Stimulated activated CD4-positive, alpha-beta T cell treated with anti-CD3 and anti-CD28 coated beads, Interleukin-2, amount 100 ng/mL, for 24 hours (primary cell): Measurements from ENCODE around the gene HAPLN3.

Experiments used
- DNase-seq, 2 donors: peaks; one replicate each; pipeline ENCODE4 v3.0.0-alpha.2; 2020

Gene HAPLN3

DNA sequence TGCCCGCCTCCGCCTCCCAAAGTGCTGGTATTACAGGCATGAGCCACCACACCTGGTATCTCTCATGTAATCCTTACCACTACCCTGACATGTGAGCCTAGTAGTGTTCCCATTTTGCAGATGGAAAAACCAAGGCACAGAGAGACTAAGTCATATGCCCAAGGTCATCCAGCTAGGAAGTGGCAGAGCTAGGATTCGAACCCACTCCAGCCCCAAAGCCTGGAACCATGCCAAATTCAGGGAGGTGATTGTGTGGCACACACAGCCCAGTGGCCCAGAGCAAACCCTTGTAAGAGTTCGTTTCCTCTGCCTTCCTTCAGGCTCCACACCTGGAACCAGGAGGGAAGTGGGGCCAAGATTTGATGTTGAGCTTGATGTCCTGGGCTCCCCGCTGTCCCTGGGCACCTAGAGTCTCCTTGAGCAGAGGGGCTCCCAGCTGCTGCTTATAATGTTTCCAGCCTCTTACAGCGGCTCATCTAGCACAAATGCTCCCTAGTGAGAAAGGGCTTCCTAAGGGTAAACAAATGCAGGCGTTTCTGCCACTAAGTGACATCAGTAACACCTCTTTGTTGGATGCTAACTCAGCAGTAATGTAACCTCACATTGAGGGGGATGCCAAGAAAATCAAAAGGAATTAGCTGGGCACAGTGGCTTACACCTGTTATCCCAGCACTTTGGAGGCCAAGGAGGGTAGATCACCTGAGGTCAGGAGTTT lies 3.6 kb downstream of the HAPLN3 start:
- no peak for DNase-seq

DNA sequence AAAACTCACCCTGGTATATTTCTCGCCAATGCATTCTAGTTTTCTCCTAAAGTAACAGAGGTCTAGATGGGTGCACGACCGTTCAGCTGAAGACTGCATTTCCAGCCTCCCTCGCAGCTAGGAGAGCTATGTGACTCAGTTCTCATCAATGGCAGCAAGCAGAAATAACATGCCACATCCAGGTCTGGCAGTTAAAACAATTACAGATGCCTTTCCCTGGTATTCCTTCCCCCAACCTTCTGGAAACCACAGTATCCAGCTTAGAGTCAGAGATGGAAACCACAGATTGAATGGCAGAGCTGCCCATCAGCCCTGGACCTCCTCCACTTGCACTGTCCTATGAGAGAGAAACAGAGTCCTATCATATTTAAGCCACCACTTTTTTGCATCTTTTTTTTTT lies 4.8 kb downstream of the HAPLN3 start:
- DNase-seq = no peak

DNA sequence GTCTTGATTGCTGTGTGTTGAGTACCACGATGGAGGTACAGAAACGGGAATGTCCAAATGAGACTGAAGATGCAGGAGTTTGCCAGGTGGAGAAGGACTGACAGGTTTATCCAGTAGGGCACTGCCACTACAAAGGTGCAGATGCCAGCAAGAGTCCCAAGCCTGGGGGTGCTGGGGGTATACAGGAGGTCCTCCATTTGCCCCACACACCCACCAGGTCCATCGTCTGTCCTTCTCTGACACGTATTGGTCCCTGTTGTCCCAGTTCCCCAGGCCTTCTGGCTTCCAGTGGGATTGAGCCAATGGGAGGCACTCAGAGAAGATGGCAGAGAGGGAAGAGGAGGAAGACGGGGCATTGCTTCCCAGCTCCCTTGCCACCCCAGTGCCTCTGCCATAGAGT lies 6.6 kb downstream of the HAPLN3 start:
- DNase-seq = no peak

DNA sequence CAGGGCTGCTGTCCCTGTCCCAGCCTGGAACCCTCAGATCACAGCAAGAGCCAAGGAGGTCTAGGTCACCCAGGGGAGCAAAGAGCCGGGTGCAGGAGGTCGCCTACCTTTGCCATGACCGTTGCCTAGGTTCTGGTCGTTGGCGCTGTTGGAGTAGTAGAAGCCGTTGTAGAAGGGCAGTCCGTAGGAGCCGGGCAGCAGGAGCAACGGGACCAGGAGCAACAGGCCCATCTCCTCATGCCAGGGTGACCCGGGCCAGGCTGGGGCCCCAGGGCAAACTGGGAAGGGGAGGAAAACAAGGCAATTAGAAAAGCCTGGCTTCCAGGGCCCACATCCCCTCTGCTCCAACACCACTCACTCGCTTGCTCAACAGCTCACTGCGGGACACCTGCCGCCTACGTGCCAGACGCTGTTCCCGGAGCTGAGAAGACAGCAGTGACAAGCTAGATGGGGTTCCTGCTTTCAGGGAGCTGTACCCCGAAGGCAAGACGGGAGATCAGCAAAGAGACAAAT lies 8.2 kb downstream of the HAPLN3 start:
- no peak for DNase-seq

DNA sequence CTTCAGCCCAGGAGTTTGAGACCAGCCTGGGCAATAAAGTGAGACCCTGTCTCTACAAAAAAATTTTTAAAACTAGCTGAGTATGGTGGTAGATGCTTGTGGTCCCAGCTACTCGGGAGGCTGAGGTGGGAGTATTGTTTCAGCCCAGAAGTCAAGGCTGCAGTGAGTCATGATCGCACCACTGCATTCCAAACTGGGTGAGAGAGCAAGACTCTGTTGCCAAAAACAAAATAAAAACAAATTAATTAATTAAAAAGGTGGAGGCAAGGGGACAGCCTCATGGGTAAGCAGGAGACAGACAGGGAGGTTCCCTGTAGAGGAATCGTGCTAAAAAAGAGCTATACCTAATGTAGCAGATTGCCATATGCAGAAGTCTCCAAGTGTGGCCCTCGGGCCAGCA lies 12.6 kb downstream of the HAPLN3 start:
- no peak for DNase-seq

DNA sequence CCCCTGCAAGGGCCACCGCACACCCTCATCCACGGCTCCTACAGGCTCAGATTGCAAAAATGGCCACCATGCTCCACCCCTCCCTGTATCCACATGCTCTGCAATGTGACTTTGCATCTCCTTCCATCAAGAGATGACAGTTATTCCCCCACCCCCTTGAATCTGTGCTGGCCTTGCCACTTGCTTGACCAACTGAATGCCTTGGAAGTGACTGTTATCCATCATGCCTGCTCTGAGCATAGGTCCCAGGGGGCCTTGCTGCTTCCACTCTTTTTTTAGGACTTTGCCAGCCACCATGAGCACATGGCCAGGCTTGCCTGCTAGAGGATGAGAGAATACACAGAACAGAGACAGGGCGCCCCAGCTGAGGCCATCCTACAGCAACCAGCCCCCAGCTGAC lies 13.6 kb downstream of the HAPLN3 start:
- no peak for DNase-seq

DNA sequence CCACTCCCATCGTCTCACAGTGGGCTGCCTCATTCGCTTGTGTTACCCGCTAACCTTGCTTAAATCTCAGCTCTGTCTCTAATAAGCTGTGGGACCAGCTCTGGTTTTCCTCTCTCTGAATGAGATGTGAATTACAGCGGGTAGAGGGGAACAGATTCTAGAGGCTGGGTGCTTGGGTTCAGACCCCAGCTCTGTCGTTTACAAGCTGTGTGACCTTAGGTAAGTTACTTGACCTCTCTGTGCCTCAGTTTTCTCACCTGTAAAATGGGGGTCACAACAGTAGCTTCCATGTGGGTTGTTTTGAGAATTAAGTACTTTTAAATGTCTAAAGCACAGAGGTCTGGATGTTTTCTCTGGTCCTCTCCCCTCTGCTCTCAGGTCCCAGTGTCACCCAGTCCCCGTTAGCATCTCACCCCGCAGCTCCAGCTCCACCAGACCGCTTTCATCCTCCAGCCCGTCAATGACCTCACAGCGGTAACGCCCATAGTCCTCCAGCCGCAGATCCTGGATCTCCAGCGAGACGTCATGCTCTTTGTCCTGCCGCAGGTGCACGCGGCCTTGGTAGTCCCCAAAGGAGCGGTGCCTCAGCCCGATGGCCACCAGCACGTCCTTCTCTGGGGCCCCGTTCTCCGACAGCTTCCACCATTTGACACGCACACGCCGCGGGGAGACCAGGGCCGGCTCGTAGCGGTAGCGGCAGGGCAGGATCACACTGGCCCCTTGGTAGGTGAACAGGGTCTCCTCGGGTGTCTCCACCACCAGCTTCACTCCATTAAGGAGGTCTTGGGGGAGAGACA lies 14.2 kb downstream of the HAPLN3 start:
- no peak for DNase-seq

DNA sequence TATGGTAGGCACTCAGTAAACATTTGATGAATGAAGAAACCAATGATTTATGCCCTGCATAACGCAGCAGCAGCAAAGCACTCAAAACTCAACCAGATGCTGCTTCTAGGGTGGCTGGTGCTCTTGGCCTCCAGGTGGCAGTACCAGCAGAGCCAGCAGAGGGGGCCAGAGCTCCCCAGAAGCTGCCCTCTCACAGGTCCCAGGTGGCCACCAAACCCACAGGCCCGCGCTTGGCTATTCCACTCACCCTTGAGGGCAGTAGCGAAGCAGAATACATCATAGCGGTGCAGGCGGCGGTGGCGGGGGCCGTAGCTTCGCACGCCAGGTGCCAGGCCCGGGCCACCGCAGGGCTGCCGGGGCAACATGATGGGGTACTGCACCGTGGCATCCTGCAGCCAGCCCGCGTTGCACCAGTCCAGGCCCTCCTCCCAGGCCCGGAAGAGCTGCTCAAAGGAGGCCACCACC lies 16.6 kb downstream of the HAPLN3 start:
- DNase-seq = peak; percentile 40 to 56

DNA sequence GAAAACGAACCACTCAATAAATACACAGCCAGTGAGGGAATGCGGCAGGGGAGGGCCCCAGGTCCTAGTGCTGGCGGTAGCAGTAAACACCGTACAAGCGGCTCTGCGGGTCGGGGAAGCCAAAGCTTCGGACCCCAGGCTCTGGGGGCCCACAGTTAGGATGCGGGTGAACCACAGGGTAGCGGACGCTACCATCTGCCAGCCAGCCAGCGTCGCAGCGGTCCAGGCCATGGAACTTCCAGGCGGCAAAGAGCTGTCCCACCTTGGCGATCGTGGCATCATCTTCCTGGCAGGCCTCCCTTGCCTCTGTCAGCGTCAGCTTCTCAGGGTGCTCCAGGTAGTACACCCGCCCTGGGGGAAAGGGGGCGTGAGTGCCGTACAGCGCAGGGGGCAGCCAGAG lies 17.4 kb downstream of the HAPLN3 start:
- DNase-seq = no peak

DNA sequence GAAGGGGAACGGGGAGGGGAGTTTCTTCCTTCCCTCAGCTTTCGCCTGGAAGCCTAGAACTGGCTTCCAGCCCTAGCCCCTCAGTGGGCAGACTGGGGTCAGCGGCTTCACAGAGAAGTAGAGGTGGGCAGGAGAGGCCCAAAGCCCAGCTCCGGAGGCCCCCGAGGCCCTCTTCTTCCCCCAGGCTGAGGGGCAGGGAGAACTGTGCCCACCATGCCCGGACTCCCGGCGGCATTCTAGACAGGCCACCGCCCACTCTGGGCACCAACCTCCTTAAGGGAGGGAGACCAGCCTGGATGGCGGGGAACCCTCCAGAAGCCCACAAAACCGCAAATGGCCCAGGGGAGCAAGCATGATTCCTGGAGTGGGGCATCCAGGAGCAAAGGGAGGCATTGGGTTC lies 17.9 kb downstream of the HAPLN3 start:
- no peak for DNase-seq

DNA sequence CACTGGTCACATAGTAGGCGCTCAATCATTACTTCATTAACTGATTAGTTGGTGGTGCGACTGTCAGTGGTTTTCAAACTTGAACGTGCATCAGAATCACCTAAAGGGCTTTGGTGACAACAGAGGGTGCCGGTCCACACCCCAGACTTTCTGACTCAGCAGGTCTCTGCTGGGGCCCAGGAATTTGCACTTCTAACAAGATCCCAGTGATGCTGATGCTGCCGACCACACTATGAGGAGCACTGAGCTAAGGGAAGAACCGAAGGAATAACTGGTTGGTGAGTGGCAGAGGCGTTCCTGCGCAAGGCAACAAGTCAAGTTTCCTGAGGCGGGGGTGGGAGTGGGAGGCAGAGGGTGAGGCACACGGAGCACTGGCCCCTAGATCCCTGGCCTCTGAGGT lies 18.8 kb downstream of the HAPLN3 start:
- no peak for DNase-seq

DNA sequence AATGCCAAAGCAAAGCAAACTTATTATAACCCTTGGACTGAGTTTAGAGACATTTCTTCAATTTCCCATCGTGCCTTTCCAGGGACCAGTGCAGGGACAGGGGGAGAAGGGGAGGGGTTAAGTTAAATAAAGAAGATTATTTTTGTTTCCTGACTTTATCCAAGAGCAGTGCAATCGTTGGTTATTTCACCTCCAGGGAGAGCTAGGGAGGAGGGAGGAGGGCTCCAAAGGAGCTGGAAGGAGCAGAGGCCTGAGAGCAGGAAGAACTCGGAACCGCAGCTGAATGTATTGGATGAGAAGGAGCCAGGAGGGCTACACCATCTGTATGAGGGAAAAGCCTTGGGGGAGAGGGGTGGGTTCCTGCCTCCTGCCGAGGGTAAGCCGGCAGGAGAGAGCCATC lies 20.7 kb downstream of the HAPLN3 start:
- no peak for DNase-seq

DNA sequence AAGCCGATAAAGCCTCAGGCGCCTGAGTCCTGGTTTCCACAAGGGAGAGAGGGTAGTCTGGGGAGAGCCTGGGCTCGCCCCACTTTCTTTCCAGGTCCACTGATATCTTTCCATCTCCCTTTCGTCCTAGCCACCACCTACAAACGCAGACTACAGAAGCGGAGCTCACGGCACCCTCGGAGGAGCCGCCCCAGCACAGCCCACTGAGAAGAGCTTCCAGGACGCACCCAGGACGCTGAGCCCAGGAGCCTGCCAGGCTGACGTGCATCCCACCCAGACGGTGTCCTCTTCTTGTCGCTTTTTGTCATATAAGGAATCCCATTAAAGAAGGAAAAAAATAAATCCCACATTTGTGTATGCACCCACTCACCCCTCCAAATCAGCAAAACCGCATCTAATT lies 21.1 kb downstream of the HAPLN3 start:
- DNase-seq = no peak

DNA sequence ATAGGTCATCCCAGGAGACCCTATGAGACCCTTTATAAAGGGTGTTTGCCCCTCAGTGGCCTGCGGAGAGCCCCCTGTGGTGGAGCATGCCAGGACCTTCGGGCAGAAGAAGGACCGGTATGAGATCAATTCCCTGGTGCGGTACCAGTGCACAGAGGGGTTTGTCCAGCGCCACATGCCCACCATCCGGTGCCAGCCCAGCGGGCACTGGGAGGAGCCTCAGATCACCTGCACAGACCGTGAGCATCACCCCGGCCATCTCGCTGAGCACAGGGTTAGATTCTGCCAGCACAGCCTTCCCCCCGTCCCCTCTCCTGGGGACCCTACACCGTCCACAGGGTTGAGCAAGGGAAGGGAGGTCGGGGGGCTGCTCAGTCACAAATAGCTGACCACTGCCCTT lies 21.6 kb downstream of the HAPLN3 start:
- DNase-seq = no peak

DNA sequence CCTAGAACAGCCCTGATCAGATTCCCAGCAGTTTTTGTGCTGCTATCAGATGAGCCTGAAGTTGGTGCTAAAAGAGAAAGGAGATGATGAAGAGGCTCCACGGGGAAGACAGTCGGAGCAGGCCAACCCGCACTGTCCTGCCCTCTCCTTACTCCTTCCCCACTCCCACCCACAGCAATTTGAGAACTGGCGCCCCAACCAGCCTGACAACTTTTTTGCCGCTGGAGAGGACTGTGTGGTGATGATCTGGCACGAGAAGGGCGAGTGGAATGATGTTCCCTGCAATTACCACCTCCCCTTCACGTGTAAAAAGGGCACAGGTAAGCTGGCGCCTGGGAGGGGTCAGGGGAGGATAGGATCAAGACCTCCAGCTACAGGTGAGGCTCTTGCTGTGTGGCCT lies 22.6 kb downstream of the HAPLN3 start:
- no peak for DNase-seq

DNA sequence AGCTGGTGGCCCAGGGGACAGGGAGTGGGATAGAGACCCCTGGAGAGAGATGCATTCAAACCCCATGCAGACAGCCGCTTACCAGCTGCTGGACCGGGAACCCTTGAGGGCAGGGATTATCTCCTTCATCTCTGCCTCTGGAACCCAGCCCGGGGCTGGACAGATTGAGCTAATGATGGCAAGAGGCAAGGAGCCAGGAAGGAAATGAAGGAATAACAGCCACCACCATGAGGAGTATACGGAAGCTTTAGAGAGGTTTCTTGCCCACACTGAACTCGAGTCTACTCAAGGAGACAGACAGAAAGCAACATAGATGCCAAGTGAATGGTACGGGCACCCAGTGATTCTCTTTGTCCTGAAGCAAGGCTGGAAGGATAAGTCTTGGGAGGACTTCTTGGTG lies 23.2 kb downstream of the HAPLN3 start:
- no peak for DNase-seq

DNA sequence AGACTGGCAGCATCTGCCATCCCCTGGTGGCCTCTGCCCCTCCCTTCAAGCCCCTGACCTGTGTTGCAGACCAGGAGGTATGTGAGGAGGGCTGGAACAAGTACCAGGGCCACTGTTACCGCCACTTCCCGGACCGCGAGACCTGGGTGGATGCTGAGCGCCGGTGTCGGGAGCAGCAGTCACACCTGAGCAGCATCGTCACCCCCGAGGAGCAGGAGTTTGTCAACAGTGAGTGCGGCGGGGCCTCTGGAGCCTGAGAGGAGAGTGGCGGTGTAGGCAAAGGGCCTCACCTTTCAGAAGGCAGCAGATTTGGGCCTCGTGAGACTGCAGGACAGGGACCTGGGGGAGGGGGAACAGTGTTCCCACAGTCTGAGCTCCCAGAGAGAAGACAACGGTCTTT lies 24.0 kb downstream of the HAPLN3 start:
- no peak for DNase-seq

DNA sequence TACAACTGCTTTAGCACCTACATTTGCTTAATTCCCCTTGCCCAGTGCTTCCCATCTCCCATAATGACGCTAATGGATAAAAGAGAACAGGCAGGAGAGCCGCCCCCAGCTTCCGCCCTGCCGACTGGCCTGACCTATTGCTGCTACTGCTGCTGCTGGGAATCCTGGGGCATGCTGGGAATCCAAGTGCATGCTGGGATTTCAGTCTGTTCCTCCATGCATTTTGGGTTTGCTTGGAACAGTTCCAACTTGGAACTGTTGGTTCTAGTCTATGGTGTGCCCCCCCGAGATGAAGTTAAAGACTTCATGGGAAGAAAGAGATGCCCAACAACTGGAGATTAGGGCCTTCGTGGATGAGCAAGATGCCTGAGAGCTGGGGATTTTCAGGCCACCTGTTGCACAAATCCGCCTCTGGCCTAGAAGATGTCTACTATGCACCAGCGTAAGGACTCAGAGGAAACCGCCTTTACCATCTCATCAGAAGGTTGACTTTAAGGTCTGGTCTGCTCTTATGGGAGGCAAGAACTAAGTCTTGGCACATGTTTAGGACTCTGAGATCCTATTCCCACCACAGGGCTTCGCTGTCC lies 29.0 kb downstream of the HAPLN3 start:
- no peak for DNase-seq

DNA sequence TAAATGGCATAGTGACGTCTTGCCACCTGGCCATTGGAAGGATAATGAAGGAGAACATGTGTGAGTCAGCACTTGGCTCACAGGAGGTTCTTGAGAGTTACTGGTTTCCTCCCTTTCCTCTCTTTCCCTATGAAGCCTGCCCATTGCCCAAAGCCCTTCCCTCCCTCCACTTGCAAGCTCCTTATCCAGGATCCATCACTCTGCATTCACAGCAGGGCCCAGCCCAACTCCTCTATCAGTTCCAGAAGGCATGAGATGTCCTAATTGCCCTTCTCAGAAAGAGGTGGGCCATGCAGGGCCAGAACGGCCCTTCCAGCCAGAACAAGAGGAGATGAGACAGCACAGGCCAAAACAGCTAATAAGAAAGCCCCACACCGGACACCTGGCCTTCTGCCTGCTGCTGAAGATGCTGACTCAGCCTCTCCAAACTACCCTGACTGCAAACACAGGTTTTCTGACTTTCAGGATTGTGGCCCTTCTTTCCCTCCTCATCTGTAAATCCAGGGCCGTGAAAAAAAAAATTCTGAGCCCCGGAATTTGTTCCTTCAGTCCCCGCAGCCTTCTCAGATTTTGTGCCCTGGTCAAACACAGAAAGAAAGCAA lies 29.7 kb downstream of the HAPLN3 start:
- no peak for DNase-seq

DNA sequence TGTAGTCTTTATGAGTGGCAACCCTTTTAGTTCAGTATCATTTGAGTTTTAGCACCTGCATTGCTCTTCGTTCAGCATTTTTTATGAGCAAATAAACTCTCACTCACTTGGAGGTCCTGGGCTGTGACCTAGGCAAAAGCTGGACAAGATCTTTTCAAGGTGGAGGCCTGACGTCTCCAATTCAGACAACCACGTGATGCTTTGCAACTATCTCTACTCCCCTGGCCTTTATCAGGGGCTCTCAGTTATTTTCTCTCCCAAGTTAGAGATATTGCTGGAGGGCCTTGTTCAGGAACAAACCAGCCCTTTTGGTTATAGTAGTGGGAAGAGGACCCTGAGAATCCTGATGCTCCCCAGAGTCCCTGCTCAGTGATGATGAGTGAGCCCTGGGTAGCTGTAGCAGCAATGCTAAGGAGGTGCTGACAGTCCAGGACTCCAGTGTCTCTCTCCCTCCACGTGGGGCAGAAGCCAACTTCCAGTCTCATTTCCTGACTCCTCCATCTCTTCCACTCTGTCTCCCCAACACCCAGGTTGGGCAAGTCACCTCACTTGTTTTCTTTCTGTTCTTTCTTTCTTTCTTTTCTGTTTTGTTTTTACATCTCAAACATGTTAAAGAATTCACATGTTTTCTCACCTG lies 30.4 kb downstream of the HAPLN3 start:
- DNase-seq = no peak

DNA sequence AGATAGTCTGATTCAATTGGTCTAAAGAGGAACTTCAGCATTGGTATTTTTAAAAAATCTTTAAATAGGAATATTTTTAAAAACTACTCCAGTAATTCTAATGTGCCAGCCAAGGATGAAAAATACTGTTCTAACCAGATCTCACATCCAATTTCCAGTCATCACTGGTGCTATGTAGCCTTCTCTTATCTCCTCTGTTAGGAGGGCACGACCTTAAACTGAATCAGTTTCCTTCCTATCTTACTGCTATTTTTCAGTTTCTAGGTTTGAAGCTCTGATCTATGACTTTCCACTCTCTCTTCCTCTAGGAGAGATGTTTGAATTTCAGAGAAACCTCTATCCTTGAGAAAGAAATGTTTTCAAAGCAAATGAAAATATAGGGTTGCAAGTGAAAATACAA lies 31.9 kb downstream of the HAPLN3 start:
- no peak for DNase-seq

DNA sequence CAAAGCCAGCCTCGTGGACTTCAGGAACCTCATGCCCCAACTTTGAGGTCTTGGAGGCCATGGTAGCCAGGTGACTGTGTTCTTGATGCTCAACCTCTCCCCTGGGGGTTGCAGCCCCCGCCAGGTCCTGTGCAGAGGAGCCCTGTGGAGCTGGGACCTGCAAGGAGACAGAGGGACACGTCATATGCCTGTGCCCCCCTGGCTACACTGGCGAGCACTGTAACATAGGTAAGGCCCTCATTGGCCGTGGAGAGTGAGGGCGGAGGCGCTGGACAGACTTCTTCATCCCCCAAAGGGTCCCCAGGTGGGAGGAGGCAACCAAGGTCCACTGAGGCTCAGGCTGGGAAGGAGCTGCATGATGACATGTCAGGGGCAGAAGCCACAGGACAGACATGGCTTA lies 35.1 kb downstream of the HAPLN3 start:
- no peak for DNase-seq

DNA sequence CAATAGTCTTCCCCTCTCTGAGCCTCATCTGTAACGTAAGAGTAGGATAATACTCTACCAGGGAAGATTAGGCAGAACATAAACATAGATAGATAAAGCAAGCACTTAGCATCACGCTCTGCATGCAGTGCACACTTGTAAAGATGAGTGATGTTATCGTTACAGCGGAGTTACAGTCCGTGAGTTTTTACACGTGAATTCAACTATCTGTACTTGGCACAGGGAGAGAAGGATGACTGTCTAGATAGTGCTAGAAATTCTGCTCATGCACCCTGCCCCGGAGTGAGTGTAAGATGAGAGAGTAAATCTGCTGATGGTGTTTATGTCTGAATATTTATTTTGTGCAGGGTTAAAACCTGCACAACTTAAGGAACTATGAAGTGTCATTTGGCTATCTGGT lies 35.8 kb downstream of the HAPLN3 start:
- no peak for DNase-seq
